GM19023 (cell line): ENCODE results near the gene RSPH6A.

ENCODE experiments used
- ATAC-seq: cut with Tn5 transposase; IDR thresholded peaks from one replicate; pipeline ENCODE4 v1.9.1; 2021; ENCODE audit warnings: mild to moderate bottlenecking, moderate library complexity; ENCODE audit not compliant: unreplicated experiment

Gene RSPH6A

GRCh38 chr19:45825917-45826893, 11.1 kb upstream of the RSPH6A start:
- ATAC-seq = no peak

GRCh38 chr19:45825263-45825605, 10.1 kb upstream of the RSPH6A start:
- ATAC-seq = no peak

- no peak for ATAC-seq
Observed at GRCh38 chr19:45824531-45825262, 9.6 kb upstream of the RSPH6A start.

GRCh38 chr19:45824041-45824471, 8.9 kb upstream of the RSPH6A start:
- no peak for ATAC-seq

- ATAC-seq = no peak
Observed at GRCh38 chr19:45823182-45823581, 8.1 kb upstream of the RSPH6A start.

DNA sequence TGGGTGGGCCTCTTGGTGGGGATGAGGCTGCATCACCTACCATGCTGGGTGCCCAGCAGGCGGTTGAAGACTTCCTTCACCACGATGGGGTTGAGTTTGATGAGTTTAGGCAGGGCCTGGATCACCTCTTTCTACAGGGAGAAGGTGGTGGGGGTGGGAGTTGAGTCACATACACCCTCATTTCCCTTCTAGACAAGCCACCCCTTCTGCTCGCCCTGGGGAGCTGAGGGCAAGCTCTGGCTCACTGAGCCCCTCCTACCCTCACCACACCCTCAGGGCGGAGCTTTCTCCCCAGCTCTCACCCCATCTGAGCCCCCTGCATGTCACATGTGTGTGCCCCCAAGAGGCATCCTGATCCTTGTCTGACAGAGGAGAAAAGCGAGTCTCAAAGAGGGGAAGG, 7.6 kb upstream of the RSPH6A start:
- ATAC-seq = no peak

GRCh38 chr19:45821570-45821969, 6.5 kb upstream of the RSPH6A start:
- no peak for ATAC-seq

GRCh38 chr19:45821103-45821521, 6.0 kb upstream of the RSPH6A start:
- no peak for ATAC-seq

DNA sequence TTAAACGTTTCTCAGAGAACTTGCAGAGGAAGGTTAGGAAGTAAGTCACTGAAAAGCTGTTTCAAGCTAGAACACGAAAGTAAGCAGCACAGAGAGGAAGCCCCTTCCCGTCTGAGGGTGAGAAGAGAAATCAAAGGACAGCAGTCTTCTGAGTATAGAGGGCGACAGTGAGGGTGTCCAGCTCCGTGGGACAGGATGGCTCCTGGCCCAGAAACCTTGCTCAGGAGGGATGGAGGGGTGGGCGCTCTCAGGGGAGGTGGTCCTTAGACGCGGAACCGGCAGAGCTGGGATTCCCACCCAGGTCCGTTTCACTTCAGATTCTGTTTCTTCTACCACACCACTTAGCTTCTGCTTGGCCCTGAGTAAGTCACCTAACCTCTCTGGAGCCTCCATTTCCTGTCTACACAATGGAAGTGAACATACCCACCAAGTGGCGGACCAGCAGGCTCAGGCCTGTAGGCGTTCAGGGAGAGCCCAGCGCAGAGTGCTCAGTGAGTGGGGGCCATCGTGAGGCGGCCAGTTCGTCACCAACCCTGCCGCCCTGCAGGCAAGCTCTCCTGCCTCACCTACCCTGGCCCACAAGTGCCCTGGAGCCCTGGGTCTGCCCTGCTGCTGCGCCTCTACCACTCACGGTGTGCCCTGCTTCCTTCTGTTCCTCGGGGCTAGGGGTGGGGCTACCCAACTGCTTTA, 5.5 kb upstream of the RSPH6A start:
- no peak for ATAC-seq

GRCh38 chr19:45819769-45820168, 4.7 kb upstream of the RSPH6A start:
- no peak for ATAC-seq

DNA sequence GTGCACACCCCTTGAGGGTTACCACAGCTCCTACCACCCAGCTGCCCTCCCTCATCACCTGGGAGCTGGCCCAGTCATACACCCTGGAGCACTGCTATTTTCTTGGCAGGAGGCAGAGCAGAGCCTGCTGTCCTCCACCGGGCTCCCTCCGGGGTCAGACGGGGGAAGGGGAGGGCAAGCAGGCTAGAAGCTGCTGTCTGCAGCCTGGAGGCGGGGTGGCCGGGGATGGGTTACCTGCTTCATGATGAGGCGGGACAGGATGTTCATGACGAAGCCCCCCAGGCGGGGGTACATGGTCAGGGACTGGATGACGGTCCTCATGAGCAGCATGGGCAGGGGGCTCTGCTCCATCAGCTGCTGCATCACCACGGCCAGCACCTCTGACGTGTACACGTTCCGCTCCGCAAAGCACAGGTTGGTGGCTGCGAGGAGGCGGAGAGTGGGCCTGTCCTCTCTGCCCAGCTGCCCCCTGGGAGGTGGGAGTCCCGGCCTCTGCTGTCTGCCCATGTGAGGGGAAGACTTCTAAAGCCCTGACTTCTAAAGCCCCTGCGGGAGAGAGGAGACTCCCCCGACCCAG, 2.7 kb upstream of the RSPH6A start:
- no peak for ATAC-seq

DNA sequence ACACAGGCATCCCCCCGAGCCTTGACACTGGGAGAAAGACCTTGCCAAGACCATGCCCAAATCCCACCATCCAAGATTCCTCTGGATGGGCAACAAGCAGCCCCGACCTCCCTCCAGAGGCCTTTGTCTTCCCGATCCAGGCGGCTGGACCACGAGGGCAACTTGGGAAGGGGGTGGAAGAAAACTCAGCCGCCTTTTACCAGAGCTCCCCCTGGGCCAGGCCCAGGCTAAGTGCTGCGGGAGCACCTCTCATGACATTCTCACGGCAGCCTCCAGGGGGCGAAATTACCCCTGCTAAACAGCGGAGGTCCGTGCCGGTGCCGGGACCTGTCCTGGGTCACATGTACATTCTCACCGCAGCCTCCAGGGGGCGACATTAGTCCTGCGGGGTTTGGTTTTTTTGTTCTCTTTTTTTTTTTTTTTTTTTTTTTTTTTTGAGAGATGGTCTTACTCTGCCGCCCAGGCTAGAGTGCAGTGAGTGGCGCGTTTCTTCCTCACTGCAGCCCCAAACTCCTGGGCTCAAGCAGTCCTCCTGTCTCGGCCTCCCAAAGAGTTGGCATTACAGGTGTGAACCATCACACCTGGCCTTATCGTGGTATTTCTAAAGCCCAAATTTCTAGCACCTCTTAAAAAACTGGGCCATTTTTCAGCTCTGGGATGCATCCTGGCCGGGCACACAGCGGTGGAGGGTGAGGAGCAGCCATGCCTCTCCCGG, 2.1 kb upstream of the RSPH6A start:
- ATAC-seq = peak; percentile 77

DNA sequence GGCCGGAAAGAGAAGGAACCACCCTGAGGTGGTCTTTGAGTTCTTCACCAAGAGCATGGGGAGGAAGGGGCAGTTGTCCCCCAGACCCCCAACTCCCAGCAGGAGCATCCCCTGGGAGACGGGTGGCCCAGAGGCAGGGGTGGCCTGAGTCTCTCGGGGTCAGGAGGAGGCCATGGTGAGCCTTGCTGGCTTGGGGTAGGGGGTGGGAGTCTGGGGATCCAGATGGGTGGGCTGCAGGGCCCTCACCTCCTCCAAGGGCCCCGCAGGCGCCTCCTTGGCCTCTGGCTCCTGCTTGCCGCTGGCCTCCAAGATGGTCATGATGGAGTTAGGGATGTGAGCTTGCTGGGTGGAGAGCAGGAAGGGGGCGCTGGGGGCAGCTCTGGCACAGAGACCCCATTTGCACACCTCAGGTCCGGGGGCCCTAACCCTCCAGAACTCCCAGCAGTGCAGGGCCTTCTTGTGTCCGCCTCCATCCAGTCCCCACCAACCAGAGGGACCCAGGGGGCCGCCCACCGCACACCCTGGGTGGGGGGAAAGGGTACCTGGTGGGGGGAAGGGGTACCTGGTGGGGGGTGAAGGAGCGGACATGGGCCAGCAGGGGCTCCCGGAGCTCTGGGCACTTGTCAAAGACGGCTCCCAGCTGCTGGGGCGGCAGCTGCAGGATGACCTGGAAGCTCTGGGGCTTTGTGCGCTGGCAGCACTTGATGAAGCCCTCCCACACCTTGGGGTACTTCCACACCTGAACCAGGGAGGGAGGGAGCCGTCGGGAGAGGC, 1.3 kb upstream of the RSPH6A start:
- no peak for ATAC-seq

GRCh38 chr19:45815481-45816216, 541 bp upstream of the RSPH6A start:
- ATAC-seq = no peak

- no peak for ATAC-seq
Observed at GRCh38 chr19:45814166-45814780, 835 bp downstream of the RSPH6A start.

- ATAC-seq = no peak
Observed at GRCh38 chr19:45812297-45812696, 2.8 kb downstream of the RSPH6A start.

GRCh38 chr19:45809643-45810159, 5.4 kb downstream of the RSPH6A start:
- no peak for ATAC-seq

DNA sequence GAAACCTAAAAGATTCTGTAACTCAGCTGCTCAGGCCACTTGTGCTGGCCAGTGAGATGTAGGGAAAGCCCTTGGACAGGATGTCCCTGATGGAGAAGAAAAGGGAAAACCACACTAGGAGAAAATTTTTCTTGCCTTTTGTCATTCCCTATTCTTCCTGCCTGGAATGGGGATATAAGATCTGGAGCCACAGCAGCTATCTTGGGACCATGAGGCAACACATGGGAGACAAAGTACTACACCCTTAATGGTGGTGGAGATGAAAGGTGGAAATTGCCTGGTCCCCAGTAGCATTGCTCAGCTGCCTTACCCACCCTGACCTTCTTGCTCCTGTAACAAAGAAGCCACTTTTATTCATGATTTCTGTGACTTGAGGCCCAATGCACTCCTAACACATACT, 9.4 kb downstream of the RSPH6A start:
- ATAC-seq = no peak

GRCh38 chr19:45804959-45805230, 10.2 kb downstream of the RSPH6A start:
- no peak for ATAC-seq
